A549 (cell line): ENCODE measurements around the gene DNAH17. TPM values are rescaled to one million over a fixed set of nuclear protein-coding genes. Genes with fewer than 3 reads are reported as not detected.

ENCODE experiments used
- ATAC-seq, 2 experiments: fragments of 200-7000 bp in 1 of 2; fragments of >200 bp in 1 of 2; cut with Nextera tagmentation in 1 of 2; cut with Tn5 transposase in 1 of 2; 3 replicates each; pipeline versions ENCODE4 v1.8.0 to v1.9.1; 2018 to 2020; ENCODE audit warnings: mild to moderate bottlenecking in 1 of 2, moderate library complexity in 1 of 2
- CTCF ChIA-PET: fragments of 300-600 bp; sonication (Branson Sonifier 250); formaldehyde crosslinking; extraction: SDS; loops from one replicate; lab custom pipeline; 2021; ENCODE audit warnings: antibody characterized with exemption, inconsistent platforms; lab: Yijun Ruan, JAX
- POLR2A ChIA-PET: fragments of 350-600 bp; formaldehyde crosslinking; extraction: SDS; loops from one replicate; lab custom pipeline; 2021; ENCODE audit warnings: antibody characterized with exemption, inconsistent platforms; lab: Yijun Ruan, JAX
- DNase-seq, 2 experiments: peaks; one replicate each; pipeline versions ENCODE4 v3.0.0 to v3.0.0-alpha.2; 2011 to 2016; ENCODE audit warnings: low read depth in 1 of 2, low spot score in 1 of 2
- FAIRE-seq: peaks from 2 replicates; lab custom pipeline; 2011; peaks lifted over from hg19 to GRCh38; lab: Jason Lieb, UNC
- H3K27ac ChIP-seq, 2 experiments: fragments of >200 bp; sonication (Bioruptor Twin); formaldehyde crosslinking; 3 replicates each; pipeline ENCODE4 v1.5.1; 2016 to 2017
- H3K4me1 ChIP-seq: fragments of >200 bp; sonication (Bioruptor Twin); formaldehyde crosslinking; 3 replicates; pipeline ENCODE4 v1.6.1; 2016
- H3K4me2 ChIP-seq: fragments of >200 bp; sonication (Bioruptor Twin); formaldehyde crosslinking; 3 replicates; pipeline ENCODE4 v1.6.1; 2016
- H3K4me3 ChIP-seq: fragments of >200 bp; sonication (Bioruptor Twin); formaldehyde crosslinking; 3 replicates; pipeline ENCODE4 v1.5.1; 2016
- H3K9me3 ChIP-seq: fragments of >200 bp; sonication (Bioruptor Twin); formaldehyde crosslinking; 3 replicates; pipeline ENCODE4 v1.6.1; 2016
- BCL3 ChIP-seq: fragments of >200 bp; sonication (Bioruptor Twin); formaldehyde crosslinking; IDR thresholded peaks from 3 replicates; pipeline ENCODE4 v1.6.1; 2016
- CBX2 ChIP-seq: fragments of 200-600 bp; sonication (generic); IDR thresholded peaks from 2 replicates; pipeline ENCODE4 v1.6.1; 2016; ENCODE audit warnings: low read depth, mild to moderate bottlenecking, borderline replicate concordance
- CBX8 ChIP-seq: fragments of 200-600 bp; sonication (generic); IDR thresholded peaks from 2 replicates; pipeline ENCODE4 v1.6.1; 2016
- CHD2 ChIP-seq: fragments of 150-350 bp; IDR thresholded peaks from 2 replicates; pipeline ENCODE4 v1.6.1; 2014; ENCODE audit warnings: low read length; ENCODE audit not compliant: partially characterized antibody
- CHD4 ChIP-seq: fragments of 200-600 bp; sonication (generic); IDR thresholded peaks from 2 replicates; pipeline ENCODE4 v1.6.1; 2016; ENCODE audit warnings: antibody characterized with exemption, mild to moderate bottlenecking, borderline replicate concordance
- CTCF ChIP-seq: fragments of >200 bp; sonication (Bioruptor Twin); formaldehyde crosslinking; IDR thresholded peaks from 3 replicates; pipeline ENCODE4 v1.5.1; 2016
- ELK1 ChIP-seq: fragments of 150-350 bp; IDR thresholded peaks from 2 replicates; pipeline ENCODE4 v1.6.1; 2014; ENCODE audit warnings: low read depth, mild to moderate bottlenecking, low read length
- ESRRA ChIP-seq: fragments of 150-350 bp; IDR thresholded peaks from 2 replicates; pipeline ENCODE4 v1.6.1; 2014; ENCODE audit warnings: mild to moderate bottlenecking, low read length, borderline replicate concordance
- FOSL2 ChIP-seq, 2 experiments: fragments of 450-650 bp in 1 of 2; fragments of >200 bp in 1 of 2; sonication (Bioruptor Twin) in 1 of 2; formaldehyde crosslinking; IDR thresholded peaks; 2 replicates each; pipeline versions ENCODE4 v1.5.0 to v1.6.1; 2016 to 2020; ENCODE audit warnings: mild to moderate bottlenecking in 1 of 2, moderate library complexity in 1 of 2
- FOXS1 ChIP-seq: fragments of 250-450 bp; sonication (Bioruptor Pico); IDR thresholded peaks from 2 replicates; pipeline ENCODE4 v1.5.0; 2020; ENCODE audit warnings: mild to moderate bottlenecking, moderate library complexity
- GATA3 ChIP-seq: IDR thresholded peaks from 2 replicates; pipeline ENCODE4 v1.6.1; 2012; ENCODE audit warnings: borderline replicate concordance
- HDAC2 ChIP-seq: fragments of 200-600 bp; sonication (generic); IDR thresholded peaks from 2 replicates; pipeline ENCODE4 v1.6.1; 2016
- HES2 ChIP-seq: fragments of >200 bp; sonication (Bioruptor Twin); formaldehyde crosslinking; IDR thresholded peaks from 2 replicates; pipeline ENCODE4 v1.6.1; 2016
- HEYL ChIP-seq: fragments of 250-450 bp; sonication (Bioruptor Pico); IDR thresholded peaks from 2 replicates; pipeline ENCODE4 v1.8.0; 2021; ENCODE audit warnings: mild to moderate bottlenecking, moderate library complexity
- HMGXB4 ChIP-seq: fragments of 250-450 bp; sonication (Bioruptor Pico); IDR thresholded peaks from 2 replicates; pipeline ENCODE4 v1.5.0; 2021; ENCODE audit warnings: mild to moderate bottlenecking, moderate library complexity, borderline replicate concordance
- HOXA7 ChIP-seq: fragments of 250-450 bp; sonication (Bioruptor Pico); IDR thresholded peaks from 2 replicates; pipeline ENCODE4 v1.5.0; 2020; ENCODE audit warnings: mild to moderate bottlenecking, moderate library complexity
- NR3C1 ChIP-seq: fragments of >200 bp; sonication (Bioruptor Twin); formaldehyde crosslinking; IDR thresholded peaks from 3 replicates; pipeline ENCODE4 v1.6.1; 2017
- PBX3 ChIP-seq: IDR thresholded peaks from 2 replicates; pipeline ENCODE4 v1.6.1; 2012
- POLR2A ChIP-seq: IDR thresholded peaks from 2 replicates; pipeline ENCODE4 v1.6.1; 2012; ENCODE audit warnings: mild to moderate bottlenecking, low read length
- RCOR1 ChIP-seq: fragments of 150-350 bp; IDR thresholded peaks from 2 replicates; pipeline ENCODE4 v1.6.1; 2014; ENCODE audit warnings: antibody characterized with exemption, low read length, low read depth
- RNF2 ChIP-seq: fragments of 200-600 bp; sonication (generic); IDR thresholded peaks from 2 replicates; pipeline ENCODE4 v1.6.1; 2016; ENCODE audit warnings: low read depth, mild to moderate bottlenecking, antibody characterized with exemption, moderate library complexity, borderline replicate concordance
- SREBF2 ChIP-seq: fragments of 450-650 bp; IDR thresholded peaks from 2 replicates; pipeline ENCODE4 v1.6.1; 2014; ENCODE audit warnings: mild to moderate bottlenecking, moderate library complexity
- TP53 ChIP-seq: fragments of 250-450 bp; sonication (Bioruptor Pico); IDR thresholded peaks from 2 replicates; pipeline ENCODE4 v1.5.0; 2021; ENCODE audit warnings: mild to moderate bottlenecking, moderate library complexity
- USF2 ChIP-seq: fragments of 450-650 bp; IDR thresholded peaks from 2 replicates; pipeline ENCODE4 v1.6.1; 2014; ENCODE audit warnings: antibody characterized with exemption
- ZSCAN20 ChIP-seq: fragments of 250-450 bp; sonication (Bioruptor Pico); IDR thresholded peaks from 2 replicates; pipeline ENCODE4 v1.8.0; 2022; ENCODE audit warnings: mild to moderate bottlenecking, moderate library complexity
- WGBS: methylation state at CpG from one replicate; pipeline ENCODE4 v1.1.6; 2017; ENCODE audit errors: missing lambda C conversion rate; 5-methylcytosine and 5-hydroxymethylcytosine counted together
- polyA plus RNA-seq, 4 experiments: library from polyadenylated mRNA; depleted of rRNA in 3 of 4; stranded (reverse); fragments of >200 nt; fragmentation: RNase III in 1 of 4; extraction: RNeasy Plus Mini Kit Qiagen cat#74134 plus additional on column Dnase treatment in 1 of 4; gene quantifications; 2 replicates in 3 of 4; 3 replicates in 1 of 4; pipeline ENCODE4 v1.2.3, GENCODE V29; 2011 to 2017

Gene DNAH17
- polyA plus RNA-seq, 2 of the 4 experiments (the other 2 are of a cell fraction) = 0.21 to 0.26 TPM

- WGBS = 65% methylated on average over 13 of the region's 13 CpGs
- no peak overlapping the region for H3K4me2 ChIP-seq
- FAIRE-seq (no peak), DNase-seq (no peak), ATAC-seq (no peak)
- no peak overlapping the region for H3K27ac ChIP-seq
- no peaks in the 10 kb centered on the region for H3K9me3 ChIP-seq
- no peak for TF ChIP-seq CTCF
- TF ChIP-seq CBX8 = no peak
- no peak for TF ChIP-seq CHD4
- no peak for TF ChIP-seq HMGXB4 (CRISPR knock-in tag)
- no peak for TF ChIP-seq HEYL (CRISPR knock-in tag)
- no peak for TF ChIP-seq RNF2
- no peak for TF ChIP-seq HOXA7
- TF ChIP-seq FOSL2 (IDR thresholded peaks at IDR 0.05) = no peak
- no peak for TF ChIP-seq FOSL2 (CRISPR knock-in tag; IDR thresholded peaks at IDR 0.05)
- TF ChIP-seq, all 56 proteins: peak for 0
- Histone ChIP-seq H3K4me3 (no peak overlapping the region), H3K4me1 (peaks cover 1% of the 10 kb centered on the region; the same call in 1 of the 3 replicates)
- POLR2A ChIA-PET = no interaction called here
- CTCF ChIA-PET = interaction anchor here (1.0 to 8.7 kb wide), 6 partner anchors 24 to 148 kb away, joined by 3 to 44 read pairs (median 4); no protein-coding TSS in a partner anchor
Measured at GRCh38 chr17:78397681-78398101, 179.5 kb downstream of the DNAH17 start.

GRCh38 chr17:78396441-78397337, 180.5 kb downstream of the DNAH17 start:
- no peak for FAIRE-seq
- ChIA-PET POLR2A (no interaction called here), CTCF (interaction anchor here (0.5 to 8.7 kb wide), 10 partner anchors 21 to 461 kb away, joined by 3 to 44 read pairs (median 3); no protein-coding TSS in a partner anchor)
- H3K4me3 ChIP-seq = no peak overlapping the region
- no peak for ATAC-seq
- peaks cover 11% of the 10 kb centered on the region for H3K4me1 ChIP-seq
- no peaks in the 10 kb centered on the region for H3K9me3 ChIP-seq
- no peak overlapping the region for H3K4me2 ChIP-seq
- DNase-seq = no peak
- WGBS = 83% methylated on average over 14 of the region's 14 CpGs
- H3K27ac ChIP-seq = no peak overlapping the region
- TF ChIP-seq BCL3 (no peak), ELK1 (no peak), POLR2A (no peak), USF2 (no peak)

GRCh38 chr17:78395155-78395554, 182.0 kb downstream of the DNAH17 start:
- ChIA-PET POLR2A (no interaction called here), CTCF (interaction anchor here (1.6 to 8.7 kb wide), 4 partner anchors 24 to 50 kb away, joined by 5 to 44 read pairs (median 16); no protein-coding TSS in a partner anchor)
- 93% methylated on average over 2 of the region's 2 CpGs for WGBS
- Histone ChIP-seq H3K27ac (no peak overlapping the region), H3K4me3 (no peak overlapping the region), H3K4me2 (no peak overlapping the region), H3K9me3 (no peaks in the 10 kb centered on the region), H3K4me1 (peaks cover 27% of the 10 kb centered on the region)
- ATAC-seq (no peak), FAIRE-seq (no peak), DNase-seq (no peak)
- TF ChIP-seq HDAC2 (no peak), NR3C1 (no peak), CHD2 (no peak), GATA3 (no peak), CBX2 (no peak), SREBF2 (no peak), FOXS1 (CRISPR knock-in tag) (no peak), TP53 (no peak), ZSCAN20 (no peak), RCOR1 (no peak), HES2 (no peak), PBX3 (no peak), CBX8 (no peak), ESRRA (no peak)
